ENCODE measurements around the gene SH2D1A.

The SH2D1A gene

GRCh38 chrX:124388562-124388961 lies 42.2 kb downstream of the SH2D1A start:
- ATAC-seq = peak; percentile 82
- TF ChIP-seq RARB (CRISPR knock-in tag; IDR thresholded peaks at IDR 0.05) = no peak

- TF ChIP-seq PATZ1 (CRISPR knock-in tag; IDR thresholded peaks at IDR 0.05; ENCODE audit: borderline replicate concordance) = no peak
- TF ChIP-seq BACH2 (CRISPR knock-in tag; IDR thresholded peaks at IDR 0.05; ENCODE audit: borderline replicate concordance) = no peak
- TF ChIP-seq ZFP3 (CRISPR knock-in tag; IDR thresholded peaks at IDR 0.05) = no peak
- no peak for TF ChIP-seq TOX (CRISPR knock-in tag; IDR thresholded peaks at IDR 0.05; ENCODE audit: borderline replicate concordance)
- TF ChIP-seq ZFP30 (CRISPR knock-in tag; IDR thresholded peaks at IDR 0.05) = no peak
- TF ChIP-seq POU6F1 (CRISPR knock-in tag; IDR thresholded peaks at IDR 0.05; ENCODE audit: borderline replicate concordance, low read depth) = no peak
- no peak for TF ChIP-seq ZNF565 (CRISPR knock-in tag; conservative IDR thresholded peaks at IDR 0.05; ENCODE audit: low read depth)
- TF ChIP-seq TCF4 (CRISPR knock-in tag; IDR thresholded peaks at IDR 0.05; ENCODE audit: borderline replicate concordance) = no peak
- no peak for TF ChIP-seq ESRRG (CRISPR knock-in tag; IDR thresholded peaks at IDR 0.05)
- no peak for TF ChIP-seq ARNTL (CRISPR knock-in tag; IDR thresholded peaks at IDR 0.05; ENCODE audit: borderline replicate concordance, low read depth)
- TF ChIP-seq RARB (CRISPR knock-in tag; IDR thresholded peaks at IDR 0.05) = no peak
- TF ChIP-seq CSRNP3 (CRISPR knock-in tag; IDR thresholded peaks at IDR 0.05) = no peak
- TF ChIP-seq ZNF70 (CRISPR knock-in tag; IDR thresholded peaks at IDR 0.05) = no peak
- no peak for TF ChIP-seq CREB5 (CRISPR knock-in tag; IDR thresholded peaks at IDR 0.05; ENCODE audit: low read depth)
- TF ChIP-seq ZNF8 (CRISPR knock-in tag; IDR thresholded peaks at IDR 0.05) = no peak
- TF ChIP-seq ISL1 (CRISPR knock-in tag; IDR thresholded peaks at IDR 0.05) = no peak
- no peak for ATAC-seq
Measured at GRCh38 chrX:124392794-124393193, 46.4 kb downstream of the SH2D1A start.

GRCh38 chrX:124393238-124393637 lies 46.9 kb downstream of the SH2D1A start:
- no peak for ATAC-seq
- TF ChIP-seq ZC3H10 (CRISPR knock-in tag; IDR thresholded peaks at IDR 0.05) (no peak), ZNF565 (CRISPR knock-in tag; conservative IDR thresholded peaks at IDR 0.05; ENCODE audit: low read depth) (no peak), BACH2 (CRISPR knock-in tag; IDR thresholded peaks at IDR 0.05; ENCODE audit: borderline replicate concordance) (no peak), RARB (CRISPR knock-in tag; IDR thresholded peaks at IDR 0.05) (no peak), TSHZ2 (CRISPR knock-in tag; IDR thresholded peaks at IDR 0.05) (no peak), ARNTL (CRISPR knock-in tag; IDR thresholded peaks at IDR 0.05; ENCODE audit: borderline replicate concordance, low read depth) (no peak)

GRCh38 chrX:124393659-124394058 lies 47.3 kb downstream of the SH2D1A start:
- no peak for ATAC-seq
- TF ChIP-seq TCF4 (CRISPR knock-in tag; IDR thresholded peaks at IDR 0.05; ENCODE audit: borderline replicate concordance) (no peak), ISL1 (CRISPR knock-in tag; IDR thresholded peaks at IDR 0.05) (no peak), RARB (CRISPR knock-in tag; IDR thresholded peaks at IDR 0.05) (no peak), POU6F1 (CRISPR knock-in tag; IDR thresholded peaks at IDR 0.05; ENCODE audit: borderline replicate concordance, low read depth) (no peak), PPARA (CRISPR knock-in tag; IDR thresholded peaks at IDR 0.05; ENCODE audit: borderline replicate concordance) (no peak), TSHZ2 (CRISPR knock-in tag; IDR thresholded peaks at IDR 0.05) (no peak), ZNF70 (CRISPR knock-in tag; IDR thresholded peaks at IDR 0.05) (no peak), OSR1 (CRISPR knock-in tag; IDR thresholded peaks at IDR 0.05) (no peak), ZFP3 (CRISPR knock-in tag; IDR thresholded peaks at IDR 0.05) (no peak), ZNF565 (CRISPR knock-in tag; conservative IDR thresholded peaks at IDR 0.05; ENCODE audit: low read depth) (no peak), ARNTL (CRISPR knock-in tag; IDR thresholded peaks at IDR 0.05; ENCODE audit: borderline replicate concordance, low read depth) (no peak), SNAI2 (CRISPR knock-in tag; IDR thresholded peaks at IDR 0.05) (no peak), CSDC2 (CRISPR knock-in tag; IDR thresholded peaks at IDR 0.05) (no peak)
